GM12892 (cell line): ENCODE data around the gene APIP.

Experiments
- POLR2A ChIP-seq: IDR thresholded peaks from 2 replicates; pipeline ENCODE4 v1.6.1; 2011; ENCODE audit warnings: low read depth, low read length, control low read depth
- POLR2AphosphoS5 ChIP-seq: IDR thresholded peaks from 2 replicates; pipeline ENCODE4 v1.6.1; 2011; ENCODE audit warnings: low read depth, low read length, control low read depth
- TAF1 ChIP-seq: IDR thresholded peaks from 2 replicates; pipeline ENCODE4 v1.6.1; 2011; ENCODE audit warnings: low read depth, mild to moderate bottlenecking, control low read depth, low read length, borderline replicate concordance

DNA sequence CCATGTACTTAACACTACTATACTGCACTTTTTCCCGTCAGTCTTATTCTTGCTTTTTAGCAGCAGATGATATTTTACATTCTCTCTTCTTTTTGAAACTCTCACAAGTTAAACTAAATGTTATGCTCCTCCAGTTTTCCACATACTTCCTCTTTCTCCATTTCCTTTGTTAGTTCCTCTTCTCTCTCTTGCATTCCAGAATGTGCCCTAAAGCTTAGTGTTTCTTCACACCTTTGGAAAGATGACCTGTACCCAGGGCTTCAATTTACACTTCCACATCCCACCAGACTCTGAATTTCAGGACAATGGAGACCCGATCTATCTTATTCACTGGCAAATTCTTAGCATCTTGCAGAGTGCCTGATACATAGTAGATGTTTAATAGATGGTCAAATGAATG, 51.8 kb downstream of the APIP start:
- no peak for TF ChIP-seq POLR2AphosphoS5
- no peak for TF ChIP-seq TAF1
- no peak for TF ChIP-seq POLR2A
